ENCODE results near the gene KRT82. TPM values are rescaled to one million over a fixed set of nuclear protein-coding genes. Genes with fewer than 3 reads are reported as not detected.

The KRT82 gene
- total RNA-seq, 1 experiment from 2014 or later, result not detected

DNA sequence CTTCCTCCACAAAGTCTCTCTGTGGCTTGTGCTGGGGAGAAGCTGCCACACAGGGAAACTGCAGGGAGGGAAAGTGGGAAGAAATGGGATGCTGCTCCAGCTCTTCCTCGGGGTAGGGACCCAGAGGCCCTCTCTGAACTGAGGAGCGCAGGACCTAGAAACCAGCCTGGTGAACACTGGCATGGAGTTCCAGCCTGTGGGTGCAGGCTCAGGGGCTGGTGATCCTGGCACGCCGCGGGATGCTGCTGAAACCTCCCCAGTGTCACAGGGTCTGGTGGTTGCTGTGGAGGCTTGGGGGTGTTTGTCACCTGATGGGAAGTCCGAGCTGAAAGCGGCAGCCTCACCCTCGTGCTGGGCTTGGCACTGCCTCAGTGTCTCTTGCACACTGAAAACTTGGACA, 33.3 kb upstream of the KRT82 start:
- H3T11ph ChIP-seq (ENCODE audit: low read length), result no peak overlapping the region
- DNase-seq, result no peak
- H3K23me2 ChIP-seq (ENCODE audit: insufficient read length, low read depth, low read length, poor library complexity, severe bottlenecking), result no peaks in the 10 kb centered on the region
- H4K5ac ChIP-seq (ENCODE audit: insufficient read length, low read depth, low read length), result no peak overlapping the region
- H2BK5ac ChIP-seq (ENCODE audit: insufficient read length, low read length), result no peak overlapping the region
- no peaks in the 10 kb centered on the region for H3K9me3 Mint-ChIP-seq
- no peak overlapping the region for H2BK15ac ChIP-seq (ENCODE audit: low read depth, low read length)
- H2AFZ ChIP-seq (ENCODE audit: low read length), result no peak overlapping the region
- no peak overlapping the region for H3K23ac ChIP-seq (ENCODE audit: insufficient read length, low read depth, low read length)
- no peak overlapping the region for H2BK20ac ChIP-seq (ENCODE audit: low read depth, low read length, poor library complexity, severe bottlenecking)
- WGBS (ENCODE audit: extremely low coverage, insufficient read length, low lambda C conversion rate), result no CpG with 5 or more reads among the region's 8 CpGs
- no peak overlapping the region for H2BK120ac ChIP-seq (ENCODE audit: low read depth, low read length, poor library complexity, severe bottlenecking)
- no peak overlapping the region for H3K14ac ChIP-seq (ENCODE audit: insufficient read depth, low read length)
- H3K27ac Mint-ChIP-seq, result no peak overlapping the region
- 0 out of 2 replicates have a peak, but pooled peaks cover 2% of the 10 kb centered on the region for H3K4me1 ChIP-seq (ENCODE audit: insufficient read depth, low read length)
- H3K4me2 ChIP-seq (ENCODE audit: insufficient read depth, insufficient read length, low read length), result no peak overlapping the region
- H3K4me1 Mint-ChIP-seq, result peaks cover 20 to 32% of the 10 kb centered on the region in 2 experiments
- H2BK12ac ChIP-seq (ENCODE audit: insufficient read length, low read depth, low read length), result no peak overlapping the region
- H3K9me3 ChIP-seq (ENCODE audit: control insufficient read depth, low read depth, low read length), result no peaks in the 10 kb centered on the region
- H4K8ac ChIP-seq (replicated peaks; ENCODE audit: insufficient read length, low read depth, low read length), result no peak overlapping the region
- no peak overlapping the region for H3K56ac ChIP-seq (ENCODE audit: insufficient read length, low read depth, low read length)
- TF ChIP-seq, protein P1, sequence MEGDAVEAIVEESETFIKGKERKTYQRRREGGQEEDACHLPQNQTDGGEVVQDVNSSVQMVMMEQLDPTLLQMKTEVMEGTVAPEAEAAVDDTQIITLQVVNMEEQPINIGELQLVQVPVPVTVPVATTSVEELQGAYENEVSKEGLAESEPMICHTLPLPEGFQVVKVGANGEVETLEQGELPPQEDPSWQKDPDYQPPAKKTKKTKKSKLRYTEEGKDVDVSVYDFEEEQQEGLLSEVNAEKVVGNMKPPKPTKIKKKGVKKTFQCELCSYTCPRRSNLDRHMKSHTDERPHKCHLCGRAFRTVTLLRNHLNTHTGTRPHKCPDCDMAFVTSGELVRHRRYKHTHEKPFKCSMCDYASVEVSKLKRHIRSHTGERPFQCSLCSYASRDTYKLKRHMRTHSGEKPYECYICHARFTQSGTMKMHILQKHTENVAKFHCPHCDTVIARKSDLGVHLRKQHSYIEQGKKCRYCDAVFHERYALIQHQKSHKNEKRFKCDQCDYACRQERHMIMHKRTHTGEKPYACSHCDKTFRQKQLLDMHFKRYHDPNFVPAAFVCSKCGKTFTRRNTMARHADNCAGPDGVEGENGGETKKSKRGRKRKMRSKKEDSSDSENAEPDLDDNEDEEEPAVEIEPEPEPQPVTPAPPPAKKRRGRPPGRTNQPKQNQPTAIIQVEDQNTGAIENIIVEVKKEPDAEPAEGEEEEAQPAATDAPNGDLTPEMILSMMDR (conservative IDR thresholded peaks at IDR 0.05), result no peak
- H3K79me1 ChIP-seq (ENCODE audit: insufficient read depth, low read depth, low read length, poor library complexity, severe bottlenecking), result no peaks in the 10 kb centered on the region
- H3K4me3 Mint-ChIP-seq, result no peak overlapping the region
- peaks cover 3% of the 10 kb centered on the region for H3K27me3 Mint-ChIP-seq (ENCODE audit: low read depth)
- no peaks in the 10 kb centered on the region for H3K79me2 ChIP-seq (ENCODE audit: insufficient read depth, low read length)
- H3K27ac ChIP-seq (ENCODE audit: insufficient read length, low read depth, low read length), result no peak overlapping the region
- H3K4ac ChIP-seq (ENCODE audit: low read depth, low read length), result no peak overlapping the region
- H4K20me1 ChIP-seq (ENCODE audit: control insufficient read depth, insufficient read depth, insufficient read length), result no peaks in the 10 kb centered on the region
- H3K9ac ChIP-seq (ENCODE audit: extremely low read depth, insufficient read length, low read length), result no peak overlapping the region
- H3K36me3 Mint-ChIP-seq (ENCODE audit: insufficient read depth in 1 of 3, low read depth in 3 of 3), result no peaks in the 10 kb centered on the region
- no peak overlapping the region for H2AK5ac ChIP-seq (ENCODE audit: insufficient read length, low read length)
- H3K18ac ChIP-seq (ENCODE audit: insufficient read length, low read depth, low read length), result no peak overlapping the region
- no peaks in the 10 kb centered on the region for H3K27me3 ChIP-seq (ENCODE audit: insufficient read depth, low read length)
- H4K91ac ChIP-seq (ENCODE audit: insufficient read length, low read depth, low read length), result no peak overlapping the region
